ENCODE measurements around the gene IFT74.

IFT74 gene

GRCh38 chr9:26975728-26976707, 19.8 kb downstream of the IFT74 start:
- no peak for DNase-seq

GRCh38 chr9:26983340-26983739, 27.1 kb downstream of the IFT74 start:
- no peak for DNase-seq

GRCh38 chr9:26995810-26996209, 39.6 kb downstream of the IFT74 start:
- DNase-seq, result no peak

GRCh38 chr9:27003426-27004077, 47.3 kb downstream of the IFT74 start:
- DNase-seq, result no peak

- DNase-seq, result no peak
Observed at GRCh38 chr9:27005491-27005890, 49.3 kb downstream of the IFT74 start, which contains the start of gene LRRC19. TSS of gene LRRC19 (minus strand) at chr9:27005672. CDS start at chr9:26999694, 5,978 bp downstream.

GRCh38 chr9:27019589-27019988, 63.4 kb downstream of the IFT74 start:
- no peak for DNase-seq

GRCh38 chr9:27022920-27023319, 66.7 kb downstream of the IFT74 start:
- DNase-seq, result no peak

GRCh38 chr9:27029186-27029585, 73.0 kb downstream of the IFT74 start:
- no peak for DNase-seq

GRCh38 chr9:27033815-27034403, 77.7 kb downstream of the IFT74 start:
- peak; percentile 32 for DNase-seq

GRCh38 chr9:27037499-27037898, 81.3 kb downstream of the IFT74 start:
- no peak for DNase-seq

GRCh38 chr9:27041746-27042145, 85.5 kb downstream of the IFT74 start:
- DNase-seq, result no peak

GRCh38 chr9:27042476-27042875, 86.3 kb downstream of the IFT74 start:
- no peak for DNase-seq

GRCh38 chr9:27043176-27043575, 87.0 kb downstream of the IFT74 start:
- no peak for DNase-seq

- no peak for DNase-seq
Observed at GRCh38 chr9:27047136-27047535, 90.9 kb downstream of the IFT74 start.

GRCh38 chr9:27053369-27054022, 97.3 kb downstream of the IFT74 start:
- no peak for DNase-seq

GRCh38 chr9:27054125-27054524, 97.9 kb downstream of the IFT74 start:
- DNase-seq, result no peak

- no peak for DNase-seq
Observed at GRCh38 chr9:27054841-27055240, 98.6 kb downstream of the IFT74 start.

- DNase-seq, result no peak
Observed at GRCh38 chr9:27059412-27059811, 103.2 kb downstream of the IFT74 start.

GRCh38 chr9:27059907-27060306, 103.7 kb downstream of the IFT74 start:
- DNase-seq, result no peak

- no peak for DNase-seq
Observed at GRCh38 chr9:27065288-27065687, 109.1 kb downstream of the IFT74 start.

GRCh38 chr9:27073841-27074728, 117.9 kb downstream of the IFT74 start:
- no peak for DNase-seq

GRCh38 chr9:27078685-27079084, 122.5 kb downstream of the IFT74 start:
- no peak for DNase-seq
